ENCODE data around the gene ZNF724.

The ZNF724 gene

DNA sequence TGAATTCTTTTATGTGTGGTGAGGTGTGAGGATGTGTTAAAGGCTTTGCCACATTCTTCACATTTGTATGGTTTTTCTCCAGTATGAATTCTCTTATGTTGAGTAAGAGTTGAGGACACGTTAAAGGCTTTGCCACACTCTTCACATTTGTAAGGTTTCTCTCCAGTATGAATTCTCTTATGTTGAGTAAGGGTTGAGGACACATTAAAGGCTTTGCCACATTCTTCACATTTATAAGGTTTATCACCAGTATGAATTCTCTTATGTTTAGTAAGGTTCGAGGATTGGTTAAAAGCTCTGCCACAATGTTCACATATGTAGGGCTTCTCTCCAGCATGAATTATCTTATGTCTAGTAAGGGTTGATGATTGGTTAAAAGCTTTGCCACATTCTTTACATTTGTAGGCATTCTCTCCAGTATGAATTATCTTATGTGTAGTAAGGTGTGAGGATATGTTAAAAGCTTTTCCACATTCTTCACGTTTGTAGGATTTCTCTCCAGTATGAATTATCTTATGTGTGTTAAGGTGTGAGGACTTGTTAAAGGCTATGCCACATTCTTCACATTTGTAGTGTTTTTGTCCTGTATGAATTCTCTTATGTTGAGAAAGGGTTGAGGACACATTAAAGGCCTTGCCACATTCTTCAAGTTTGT is 27.1 kb downstream of the ZNF724 start:
- no peak for DNase-seq

DNA sequence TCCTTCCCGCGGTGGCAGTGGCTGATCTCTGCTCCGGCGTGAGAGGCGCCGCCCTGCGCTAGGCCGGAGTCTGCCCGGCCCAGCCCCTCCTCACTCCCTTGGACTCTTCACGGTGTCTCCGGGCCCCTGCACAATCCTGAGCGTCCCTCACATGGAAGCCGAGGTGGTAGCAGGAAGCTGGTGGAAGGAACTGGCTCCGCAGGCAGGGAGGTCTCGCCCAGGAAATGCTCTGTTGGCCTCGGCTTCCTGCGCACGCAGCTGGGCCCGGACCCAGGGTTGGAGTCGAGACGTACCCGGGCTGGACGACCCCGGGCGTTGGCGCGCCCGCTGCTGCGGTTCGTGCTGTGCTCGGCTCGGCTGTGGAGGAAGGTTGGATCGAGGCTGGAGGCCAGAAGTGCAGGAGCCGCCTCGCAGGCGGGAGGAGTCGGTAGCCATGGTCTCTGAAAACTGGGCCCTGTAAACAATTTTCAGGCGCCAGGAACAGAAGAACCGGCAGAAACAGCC is 46.3 kb downstream of the ZNF724 start:
- DNase-seq: no peak

DNA sequence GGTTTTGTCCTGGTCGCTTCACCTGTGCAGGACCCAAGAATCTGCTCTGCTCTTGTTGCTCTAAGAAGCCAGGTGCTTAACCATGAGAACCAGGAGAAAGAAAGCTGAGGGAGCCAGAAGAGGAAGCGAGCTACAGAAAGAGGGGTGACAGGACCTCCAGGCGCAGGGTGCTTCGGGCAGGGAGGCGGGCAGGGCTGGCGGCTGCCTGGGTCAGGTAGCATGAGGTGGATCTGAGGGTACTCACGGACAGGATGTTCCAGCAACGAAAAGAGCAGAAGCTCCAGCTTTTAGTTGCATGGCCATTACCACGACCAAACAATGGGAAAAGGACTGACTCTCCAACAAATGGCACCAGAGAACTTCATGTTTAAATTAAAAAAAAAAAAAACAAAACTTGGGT is 59.9 kb downstream of the ZNF724 start:
- DNase-seq: no peak

DNA sequence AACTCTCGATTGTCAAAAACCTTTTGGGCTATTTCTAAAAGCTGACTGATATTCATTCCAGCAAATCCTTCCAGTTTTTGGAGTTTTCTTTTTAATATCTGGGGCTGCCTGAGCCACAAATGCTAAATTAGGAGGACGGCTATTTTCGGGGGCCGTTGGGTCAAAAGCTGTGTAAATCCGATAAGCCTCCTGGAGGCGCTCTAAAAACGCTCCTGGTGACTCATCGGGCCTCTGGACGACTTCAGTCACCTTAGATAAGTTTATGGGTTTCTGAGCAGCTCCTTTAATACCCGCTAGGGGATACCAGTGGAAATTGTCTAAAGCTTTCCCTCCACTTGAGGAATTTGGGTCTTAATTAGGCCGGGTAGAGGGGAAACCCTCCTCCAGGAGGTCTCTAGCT is 66.9 kb downstream of the ZNF724 start:
- DNase-seq: no peak

Measured in NCI-H446 (cell line).